Uterus (tissue), 2 donors: ENCODE data around the gene TNS1.

Experiments used
- CTCF ChIP-seq, 4 experiments: fragments of 200-600 bp in 2 of 4; fragments of 450-650 bp in 2 of 4; sonication (generic) in 2 of 4; IDR thresholded peaks; one replicate each; pipeline ENCODE4 v1.5.1; 2016 to 2019; ENCODE audit warnings: antibody characterized with exemption in 4 of 4, mild to moderate bottlenecking in 2 of 4, moderate library complexity in 1 of 4
- POLR2A ChIP-seq, 2 donors: fragments of 450-650 bp; IDR thresholded peaks; one replicate each; pipeline ENCODE4 v1.6.1; 2016; ENCODE audit warnings: antibody characterized with exemption in 2 of 2, mild to moderate bottlenecking in 1 of 2, moderate library complexity in 1 of 2

GRCh38 chr2:218003981-218004419 is 1.2 kb upstream of the TNS1 start:
- TF ChIP-seq POLR2A (IDR thresholded peaks at IDR 0.05), result no peak
- no peak for TF ChIP-seq CTCF (IDR thresholded peaks at IDR 0.05)
